OCI-LY1 (cell line): Measurements from ENCODE around the gene AQP7.
"Not testable (repeated sequence)": the region's sequence is repeated elsewhere in the genome, so short reads cannot be mapped to it uniquely, and the experiment has no call there.

Source experiments
- CTCF ChIP-seq: fragments of 200-600 bp; sonication (generic), shearing (Covaris generic); IDR thresholded peaks from 2 replicates; pipeline ENCODE4 v1.5.1; 2017; ENCODE audit warnings: mild to moderate bottlenecking, antibody characterized with exemption, low read length, moderate library complexity, mixed read lengths
- EZH2 ChIP-seq: fragments of 200-600 bp; sonication (generic), shearing (Covaris generic); IDR thresholded peaks from 2 replicates; pipeline ENCODE4 v1.8.0; 2017; ENCODE audit warnings: borderline replicate concordance, mixed run types, mild to moderate bottlenecking, antibody characterized with exemption, low read length, moderate library complexity, mixed read lengths

- TF ChIP-seq CTCF, EZH2: not testable (repeated sequence)
These were observed 15.7 kb downstream of the AQP7 start for GRCh38 chr9:33386641-33386996.
